Ishikawa (cell line): Measurements from ENCODE around the gene ACKR3.

ENCODE experiments used
- CEBPB ChIP-seq: IDR thresholded peaks from 2 replicates; pipeline ENCODE4 v1.6.1; 2012
- CREB1 ChIP-seq: IDR thresholded peaks from 2 replicates; pipeline ENCODE4 v1.6.1; 2012; ENCODE audit warnings: low read depth
- EGR1 ChIP-seq: IDR thresholded peaks from 2 replicates; pipeline ENCODE4 v1.6.1; 2012
- EP300 ChIP-seq: IDR thresholded peaks from 2 replicates; pipeline ENCODE4 v1.6.1; 2012; ENCODE audit warnings: borderline replicate concordance
- FOXM1 ChIP-seq: IDR thresholded peaks from 2 replicates; pipeline ENCODE4 v1.6.1; 2012; ENCODE audit warnings: low read depth, borderline replicate concordance
- MAX ChIP-seq: IDR thresholded peaks from 2 replicates; pipeline ENCODE4 v1.6.1; 2012
- NFIC ChIP-seq: IDR thresholded peaks from 2 replicates; pipeline ENCODE4 v1.6.1; 2012
- RAD21 ChIP-seq: IDR thresholded peaks from 2 replicates; pipeline ENCODE4 v1.6.1; 2012; ENCODE audit warnings: low read depth
- TAF1 ChIP-seq: IDR thresholded peaks from 2 replicates; pipeline ENCODE4 v1.6.1; 2012; ENCODE audit warnings: low read depth, mild to moderate bottlenecking
- TCF12 ChIP-seq: IDR thresholded peaks from 2 replicates; pipeline ENCODE4 v1.6.1; 2012; ENCODE audit warnings: low read depth
- TEAD4 ChIP-seq: IDR thresholded peaks from 2 replicates; pipeline ENCODE4 v1.6.1; 2012
- YY1 ChIP-seq: IDR thresholded peaks from 2 replicates; pipeline ENCODE4 v1.6.1; 2012; ENCODE audit warnings: low read depth
- ZBTB7A ChIP-seq: IDR thresholded peaks from 2 replicates; pipeline ENCODE4 v1.6.1; 2012; ENCODE audit warnings: low read depth
- TF ChIP-seq, protein P1 (sequence below): IDR thresholded peaks from 2 replicates; pipeline ENCODE4 v1.6.1; 2012
- TF ChIP-seq, protein P2 (sequence below): IDR thresholded peaks from 2 replicates; pipeline ENCODE4 v1.6.1; 2012; ENCODE audit warnings: low read depth, mild to moderate bottlenecking

The ACKR3 gene

GRCh38 chr2:236577481-236578410 is 8.1 kb downstream of the ACKR3 start:
- no peak for TF ChIP-seq RAD21
- no peak for TF ChIP-seq YY1
- no peak for TF ChIP-seq EGR1
- TF ChIP-seq CEBPB, result no peak
- TF ChIP-seq NFIC, result no peak
- no peak for TF ChIP-seq MAX
- no peak for TF ChIP-seq TCF12
- TF ChIP-seq, protein P1, sequence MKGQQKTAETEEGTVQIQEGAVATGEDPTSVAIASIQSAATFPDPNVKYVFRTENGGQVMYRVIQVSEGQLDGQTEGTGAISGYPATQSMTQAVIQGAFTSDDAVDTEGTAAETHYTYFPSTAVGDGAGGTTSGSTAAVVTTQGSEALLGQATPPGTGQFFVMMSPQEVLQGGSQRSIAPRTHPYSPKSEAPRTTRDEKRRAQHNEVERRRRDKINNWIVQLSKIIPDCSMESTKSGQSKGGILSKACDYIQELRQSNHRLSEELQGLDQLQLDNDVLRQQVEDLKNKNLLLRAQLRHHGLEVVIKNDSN, result no peak
- no peak for TF ChIP-seq FOXM1
- no peak for TF ChIP-seq ZBTB7A
- TF ChIP-seq, protein P2, sequence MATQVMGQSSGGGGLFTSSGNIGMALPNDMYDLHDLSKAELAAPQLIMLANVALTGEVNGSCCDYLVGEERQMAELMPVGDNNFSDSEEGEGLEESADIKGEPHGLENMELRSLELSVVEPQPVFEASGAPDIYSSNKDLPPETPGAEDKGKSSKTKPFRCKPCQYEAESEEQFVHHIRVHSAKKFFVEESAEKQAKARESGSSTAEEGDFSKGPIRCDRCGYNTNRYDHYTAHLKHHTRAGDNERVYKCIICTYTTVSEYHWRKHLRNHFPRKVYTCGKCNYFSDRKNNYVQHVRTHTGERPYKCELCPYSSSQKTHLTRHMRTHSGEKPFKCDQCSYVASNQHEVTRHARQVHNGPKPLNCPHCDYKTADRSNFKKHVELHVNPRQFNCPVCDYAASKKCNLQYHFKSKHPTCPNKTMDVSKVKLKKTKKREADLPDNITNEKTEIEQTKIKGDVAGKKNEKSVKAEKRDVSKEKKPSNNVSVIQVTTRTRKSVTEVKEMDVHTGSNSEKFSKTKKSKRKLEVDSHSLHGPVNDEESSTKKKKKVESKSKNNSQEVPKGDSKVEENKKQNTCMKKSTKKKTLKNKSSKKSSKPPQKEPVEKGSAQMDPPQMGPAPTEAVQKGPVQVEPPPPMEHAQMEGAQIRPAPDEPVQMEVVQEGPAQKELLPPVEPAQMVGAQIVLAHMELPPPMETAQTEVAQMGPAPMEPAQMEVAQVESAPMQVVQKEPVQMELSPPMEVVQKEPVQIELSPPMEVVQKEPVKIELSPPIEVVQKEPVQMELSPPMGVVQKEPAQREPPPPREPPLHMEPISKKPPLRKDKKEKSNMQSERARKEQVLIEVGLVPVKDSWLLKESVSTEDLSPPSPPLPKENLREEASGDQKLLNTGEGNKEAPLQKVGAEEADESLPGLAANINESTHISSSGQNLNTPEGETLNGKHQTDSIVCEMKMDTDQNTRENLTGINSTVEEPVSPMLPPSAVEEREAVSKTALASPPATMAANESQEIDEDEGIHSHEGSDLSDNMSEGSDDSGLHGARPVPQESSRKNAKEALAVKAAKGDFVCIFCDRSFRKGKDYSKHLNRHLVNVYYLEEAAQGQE, result no peak
- TF ChIP-seq TAF1, result no peak
- no peak for TF ChIP-seq EP300
- no peak for TF ChIP-seq CREB1
- TF ChIP-seq TEAD4, result no peak

DNA sequence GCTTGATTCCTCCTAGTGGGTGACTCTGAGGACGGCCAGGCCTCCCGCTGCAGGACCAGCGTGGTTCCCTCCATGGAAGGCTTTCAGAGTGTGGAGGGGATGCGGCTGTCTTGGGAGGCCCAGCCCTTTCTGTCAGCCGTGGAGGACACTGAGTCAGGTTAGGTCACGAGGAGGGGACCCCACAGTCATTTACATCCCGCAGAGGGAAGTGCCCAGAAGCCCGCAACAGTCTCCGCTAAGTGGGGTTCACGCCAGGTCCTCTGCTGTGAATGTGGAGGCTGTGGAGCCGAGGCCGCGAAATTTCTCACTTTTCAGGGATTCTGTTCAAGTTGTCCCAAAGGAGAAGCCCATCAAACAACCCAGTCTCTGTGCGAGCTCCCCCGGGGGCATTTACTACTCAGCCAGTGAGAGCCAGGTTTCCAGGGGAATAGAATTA is 8.8 kb downstream of the ACKR3 start:
- no peak for TF ChIP-seq TAF1
- TF ChIP-seq YY1, result no peak
- TF ChIP-seq, protein P1, result no peak
- TF ChIP-seq EP300, result no peak
- no peak for TF ChIP-seq CREB1
- TF ChIP-seq TEAD4, result no peak
- no peak for TF ChIP-seq FOXM1

GRCh38 chr2:236579048-236579745 is 9.6 kb downstream of the ACKR3 start:
- TF ChIP-seq TAF1, result no peak
- TF ChIP-seq RAD21, result no peak
- TF ChIP-seq EP300, result no peak
- TF ChIP-seq NFIC, result no peak
- no peak for TF ChIP-seq ZBTB7A
- TF ChIP-seq, protein P1, result no peak
- TF ChIP-seq CEBPB, result no peak
- no peak for TF ChIP-seq TEAD4
- no peak for TF ChIP-seq TCF12
- TF ChIP-seq YY1, result no peak
- TF ChIP-seq, protein P2, result no peak
- TF ChIP-seq CREB1, result no peak
- no peak for TF ChIP-seq FOXM1
- no peak for TF ChIP-seq EGR1
- TF ChIP-seq MAX, result no peak

- TF ChIP-seq, protein P2, result no peak
- TF ChIP-seq ZBTB7A (no peak), MAX (no peak), NFIC (no peak), YY1 (no peak), CEBPB (no peak), EP300 (no peak), EGR1 (no peak)
These were observed 10.2 kb downstream of the ACKR3 start for GRCh38 chr2:236579746-236580315.
